ENCODE measurements around the gene XPNPEP3.

The XPNPEP3 gene

GRCh38 chr22:40950962-40951794 lies 94.2 kb downstream of the XPNPEP3 start, which contains the start of gene RBX1:
Gene RBX1 (plus strand): TSS chr22:40951378. CDS start chr22:40951399, 21 bp downstream.
- FAIRE-seq = peak; percentile 67

DNA sequence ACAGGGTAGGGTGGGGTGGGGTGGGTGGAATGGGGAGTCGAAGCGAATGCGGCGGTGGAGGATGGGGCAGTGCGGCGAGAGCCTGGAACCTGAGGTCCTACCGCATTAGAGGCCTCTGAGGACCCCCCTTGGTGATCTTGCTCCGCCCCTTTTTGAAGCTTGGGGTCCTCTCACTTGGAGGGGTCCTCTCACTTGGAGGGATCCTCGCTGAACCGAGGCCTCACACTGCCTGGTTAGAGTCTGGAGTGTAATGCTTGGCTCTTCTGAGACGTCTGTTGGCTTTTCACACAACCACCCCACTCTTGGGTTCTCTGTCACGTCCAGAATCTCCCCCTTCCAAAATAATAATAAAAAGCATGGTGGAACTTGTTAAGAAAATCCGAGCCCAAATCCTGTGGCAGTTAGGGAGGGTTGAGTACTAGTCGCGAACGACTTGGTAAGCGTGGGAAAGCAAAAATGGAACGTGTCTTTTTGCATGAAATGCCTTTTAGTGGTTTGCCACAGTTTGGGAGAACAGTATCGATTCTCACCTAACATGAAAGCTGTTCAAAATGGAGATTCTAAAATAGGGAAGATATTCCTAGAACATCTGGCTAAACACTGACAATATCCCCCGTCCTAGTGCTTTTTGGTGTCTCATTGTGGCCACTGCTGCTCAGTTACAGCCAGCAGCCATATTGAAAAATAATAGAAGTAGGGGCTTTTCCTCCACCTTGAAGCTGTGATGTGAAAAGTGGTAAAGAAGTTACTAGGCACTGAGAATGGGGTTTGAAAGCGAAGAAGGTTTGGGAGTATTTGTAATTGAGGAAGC lies 95.1 kb downstream of the XPNPEP3 start:
- FAIRE-seq = no peak

GRCh38 chr22:40953471-40953870 lies 96.5 kb downstream of the XPNPEP3 start:
- FAIRE-seq = no peak

DNA sequence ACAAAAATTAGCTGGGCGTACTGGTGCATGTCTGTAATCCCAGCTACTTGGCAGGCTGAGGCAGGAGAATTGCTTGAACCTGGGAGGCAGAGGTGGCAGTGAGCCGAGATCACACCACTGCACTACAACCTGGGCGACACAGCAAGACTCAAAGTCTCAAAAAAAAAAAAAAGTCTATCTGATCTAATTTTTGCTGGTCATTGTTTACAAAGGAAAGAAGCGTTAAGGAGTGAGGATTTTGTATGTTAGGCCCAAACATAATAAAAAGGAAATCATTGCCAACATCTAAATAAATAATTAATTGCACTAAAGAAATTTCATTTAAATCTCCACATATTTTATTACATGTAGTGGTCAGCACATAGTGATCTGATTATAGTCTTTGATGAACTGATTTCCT lies 97.2 kb downstream of the XPNPEP3 start:
- FAIRE-seq = no peak

DNA sequence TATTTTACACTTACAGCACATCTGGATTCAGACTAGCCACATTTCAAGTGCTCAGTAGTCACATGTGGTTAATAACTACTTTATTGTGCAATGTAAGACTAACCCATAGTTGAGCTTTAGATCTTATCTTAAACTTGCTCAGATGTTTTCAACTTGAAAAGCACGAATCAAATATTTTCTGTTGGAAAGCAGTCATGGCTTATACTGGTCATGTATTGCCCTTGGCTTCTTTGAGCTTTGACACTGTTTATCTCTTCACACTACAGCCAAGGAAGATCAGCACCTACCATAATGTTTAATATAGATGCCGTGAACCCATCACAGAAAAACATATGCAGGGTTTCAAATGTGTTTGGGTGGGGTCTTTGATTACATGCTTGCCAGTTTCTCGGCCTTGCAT lies 98.6 kb downstream of the XPNPEP3 start:
- FAIRE-seq = peak; percentile 39

DNA sequence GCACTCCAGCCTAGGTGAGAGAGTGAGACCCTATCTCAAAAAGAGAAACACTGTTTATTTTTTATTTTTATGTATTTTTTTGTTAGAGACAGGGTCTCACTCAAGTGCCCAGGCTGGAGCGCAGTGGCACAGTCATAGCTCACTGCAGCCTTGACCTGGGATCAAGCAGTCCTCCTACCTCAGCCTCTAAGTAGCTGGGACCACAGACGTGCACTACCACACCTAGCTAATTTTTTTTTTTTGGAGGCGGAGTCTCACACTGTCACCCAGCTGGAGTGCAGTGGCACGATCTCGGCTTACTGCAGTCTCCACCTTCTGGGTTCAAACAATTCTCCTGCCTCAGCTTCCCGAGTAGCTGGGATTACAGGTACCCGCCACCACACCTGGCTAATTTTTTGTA lies 100.7 kb downstream of the XPNPEP3 start:
- FAIRE-seq = no peak

GRCh38 chr22:40958299-40958698 lies 101.4 kb downstream of the XPNPEP3 start:
- no peak for FAIRE-seq

DNA sequence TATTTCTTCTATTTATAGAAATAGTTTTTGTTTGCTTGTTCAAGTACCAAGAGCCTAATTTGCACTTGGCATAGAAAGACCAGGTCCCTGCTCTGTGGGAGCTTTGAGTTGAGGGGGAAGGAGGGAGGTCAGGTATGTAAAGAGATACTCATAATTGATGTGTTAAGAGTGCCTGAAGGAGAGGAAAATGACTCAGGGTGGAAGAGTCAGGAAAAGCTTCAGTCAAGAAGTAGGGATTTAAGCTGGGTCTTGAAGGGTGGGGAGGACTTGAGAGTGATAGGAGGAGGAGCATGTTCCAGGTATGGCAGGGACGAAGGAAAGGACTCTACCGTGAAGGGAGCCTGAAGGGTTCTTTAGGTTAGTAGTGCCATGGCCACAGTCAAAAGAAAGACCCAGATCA lies 103.2 kb downstream of the XPNPEP3 start:
- FAIRE-seq = no peak

DNA sequence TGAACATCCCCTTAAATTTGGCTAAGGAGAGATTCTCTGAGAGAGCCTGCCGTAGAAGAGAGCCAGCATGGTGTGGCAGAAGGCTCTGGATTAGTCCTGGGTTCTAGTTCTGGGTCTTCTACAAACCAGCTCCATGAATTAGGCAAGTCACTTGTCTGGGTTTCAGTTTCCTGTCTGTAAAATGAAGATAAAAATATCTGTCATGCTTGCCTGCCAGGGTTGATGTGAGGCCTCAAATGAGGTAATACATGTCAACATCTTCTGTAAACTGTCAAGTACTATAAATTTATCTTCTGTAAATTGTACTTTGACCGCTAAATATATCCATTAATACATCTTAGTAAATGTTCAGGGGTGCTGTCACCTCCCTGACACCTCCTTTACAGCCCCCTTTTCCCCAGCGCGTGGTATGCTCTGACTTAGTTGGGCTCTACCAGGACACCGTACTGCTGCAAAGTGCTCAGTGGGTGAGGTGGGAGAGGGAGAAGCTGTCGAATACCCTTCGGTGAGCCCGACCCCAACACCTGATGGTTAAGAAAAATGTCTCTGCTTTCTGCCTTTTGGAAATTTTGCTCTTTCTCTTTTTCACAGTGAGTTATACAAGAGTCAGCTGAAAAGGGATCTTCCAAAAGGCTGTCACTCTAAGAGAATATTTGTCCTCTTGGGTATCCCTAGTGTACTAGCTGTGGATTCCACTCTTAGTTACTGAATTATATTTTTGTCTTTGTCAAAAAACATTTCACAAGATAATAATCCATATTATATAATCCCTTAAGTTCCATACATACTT lies 109.2 kb downstream of the XPNPEP3 start:
- no peak for FAIRE-seq

DNA sequence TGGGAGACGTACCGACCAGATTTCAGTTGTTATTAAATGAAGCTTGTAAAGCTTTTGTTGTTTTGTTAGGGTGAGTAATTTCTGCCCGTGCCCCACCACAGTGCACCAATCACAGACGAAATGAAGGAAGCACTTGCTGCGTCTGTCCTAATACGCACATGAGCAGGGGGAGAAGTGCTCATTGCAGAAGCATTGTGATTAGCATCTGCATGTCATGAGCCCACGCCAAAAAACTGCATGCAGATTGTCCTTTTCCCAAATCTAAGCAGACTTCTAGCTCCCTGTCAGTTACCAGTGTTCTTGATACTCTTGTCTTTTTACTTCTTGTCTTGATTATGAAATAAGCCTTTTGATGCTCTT lies 109.8 kb downstream of the XPNPEP3 start:
- no peak for FAIRE-seq

DNA sequence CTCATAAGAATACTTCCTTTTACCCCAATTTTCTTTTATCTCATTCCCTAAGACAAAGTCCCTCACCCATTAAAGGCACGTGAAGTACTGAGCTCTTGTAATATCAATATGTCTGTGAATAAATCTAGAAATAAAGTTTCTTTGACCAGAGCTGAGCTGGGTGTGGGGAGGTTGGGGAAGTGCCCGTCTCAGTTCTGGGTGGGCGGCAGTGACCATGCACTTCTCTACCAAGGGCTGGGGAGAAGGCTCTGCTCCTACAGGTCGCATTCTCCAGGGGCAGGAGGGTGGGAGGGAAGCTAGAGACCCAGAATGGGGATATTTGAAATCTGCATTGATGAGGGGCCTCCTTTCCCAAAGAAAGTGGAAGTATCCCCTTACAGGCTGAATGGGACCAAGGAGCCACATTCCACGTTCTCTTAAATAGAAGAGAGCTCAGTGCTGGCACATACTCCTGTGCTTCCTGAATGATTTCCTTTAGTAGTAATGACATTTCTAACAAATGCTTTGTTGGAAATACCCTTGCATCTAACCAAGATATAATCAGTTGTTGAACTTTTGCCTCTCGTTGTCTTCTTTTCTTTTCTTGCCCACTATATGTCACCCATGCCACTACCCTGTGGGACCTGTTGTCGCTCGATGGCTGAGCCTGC lies 110.3 kb downstream of the XPNPEP3 start:
- no peak for FAIRE-seq

- FAIRE-seq = no peak
Observed at GRCh38 chr22:40972587-40972986, 115.6 kb downstream of the XPNPEP3 start.

DNA sequence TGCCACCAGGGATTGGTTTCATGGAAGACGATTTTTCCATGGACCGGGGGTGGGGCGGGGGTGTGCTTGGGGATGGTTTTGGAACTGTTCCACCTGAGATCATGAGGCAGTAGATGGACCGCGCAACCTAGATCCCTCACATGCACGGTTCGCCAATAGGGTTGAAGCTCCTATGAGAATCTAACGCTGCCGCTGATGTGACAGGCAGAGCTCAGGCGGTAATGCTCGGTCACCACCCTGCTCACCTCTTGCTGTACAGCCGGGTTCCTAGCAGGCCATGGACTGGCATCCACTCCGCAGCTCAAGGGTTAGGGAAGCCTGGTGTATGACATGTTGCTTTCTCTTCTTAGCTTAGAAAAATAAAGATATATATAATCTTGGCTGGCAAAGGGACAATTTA lies 116.2 kb downstream of the XPNPEP3 start:
- no peak for FAIRE-seq

DNA sequence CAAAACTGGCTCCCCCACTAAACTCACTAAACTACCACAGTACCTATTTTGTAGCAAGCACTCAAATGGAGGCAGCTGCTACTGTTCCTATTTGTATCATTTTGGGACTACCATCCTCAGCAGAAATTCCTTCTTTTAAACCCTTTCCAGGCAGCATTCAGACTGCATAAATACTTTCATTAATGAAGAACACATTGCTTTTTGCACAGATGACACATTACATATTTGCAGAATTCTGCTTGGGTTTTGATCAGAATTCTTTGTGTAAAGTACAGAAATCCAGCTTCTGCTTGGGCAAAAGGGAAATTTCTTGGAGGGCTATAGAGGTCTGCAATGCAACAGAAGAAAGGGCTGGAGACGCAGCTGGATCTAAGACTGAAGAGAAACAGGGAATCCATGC lies 118.4 kb downstream of the XPNPEP3 start:
- no peak for FAIRE-seq

DNA sequence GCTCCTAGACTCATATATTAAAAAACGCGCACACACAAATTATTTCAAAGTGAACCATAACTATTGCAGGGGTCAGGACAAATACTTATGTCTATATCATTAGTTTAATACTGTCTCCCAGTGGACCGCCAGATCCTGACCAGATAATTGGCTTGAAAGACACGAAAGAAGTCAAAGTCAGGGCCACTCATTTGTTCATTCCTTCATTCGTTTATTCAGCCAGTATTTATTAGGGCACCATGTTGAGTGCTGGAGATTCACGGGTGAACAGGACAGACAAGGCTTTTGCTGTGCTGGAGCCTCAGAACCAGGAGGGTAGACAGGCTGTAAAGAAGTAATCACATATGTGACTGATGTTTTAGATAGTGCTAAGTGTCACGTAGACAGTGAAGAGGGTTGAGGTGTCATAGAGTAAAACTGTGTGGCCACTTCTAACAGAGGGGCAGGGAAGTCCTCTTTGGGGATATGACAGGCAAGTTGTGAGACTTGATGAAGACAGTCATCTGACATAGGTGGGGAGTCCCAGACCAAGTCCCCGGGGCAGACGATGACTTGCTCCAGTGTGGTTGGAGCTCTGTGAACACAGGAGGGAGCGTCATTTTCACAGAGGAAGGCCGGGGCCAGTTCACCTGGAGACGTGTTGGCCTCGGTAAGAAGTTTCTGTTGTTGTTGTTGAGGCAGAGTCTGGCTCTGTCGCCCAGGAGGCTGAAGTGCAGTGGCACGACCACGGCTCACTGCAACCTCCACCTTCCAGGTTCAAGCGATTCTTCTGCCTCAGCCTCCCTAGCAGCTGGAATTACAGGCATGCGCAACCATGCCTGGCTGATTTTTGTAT lies 120.1 kb downstream of the XPNPEP3 start:
- FAIRE-seq = no peak

- FAIRE-seq = no peak
Observed at GRCh38 chr22:40979198-40979597, 122.2 kb downstream of the XPNPEP3 start.

GRCh38 chr22:40979871-40980270 lies 122.9 kb downstream of the XPNPEP3 start:
- FAIRE-seq = no peak

All from endometrium (tissue), 2 donors.